ENCODE measurements around the gene IER2.

DNA sequence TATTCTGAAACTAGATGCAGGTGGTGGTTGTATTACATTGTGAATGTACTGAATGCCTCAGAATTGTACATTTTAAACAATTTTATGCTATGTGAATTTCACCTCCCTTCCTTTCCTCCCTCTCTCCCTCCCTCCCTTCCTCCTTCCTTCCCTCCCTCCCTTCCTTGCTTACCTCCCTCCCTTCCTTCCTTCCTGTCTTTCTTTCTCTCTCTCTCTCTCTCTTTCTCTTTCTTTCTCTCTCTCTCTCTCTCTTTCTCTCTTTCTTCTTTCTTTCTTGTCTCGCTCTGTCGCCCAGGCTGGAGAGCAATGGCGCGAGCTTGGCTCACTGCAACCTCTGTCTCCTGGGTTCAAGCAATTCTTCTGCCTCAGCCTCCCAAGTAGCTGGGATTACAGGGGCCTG is 37.2 kb downstream of the IER2 start:
- TF ChIP-seq, protein P1, sequence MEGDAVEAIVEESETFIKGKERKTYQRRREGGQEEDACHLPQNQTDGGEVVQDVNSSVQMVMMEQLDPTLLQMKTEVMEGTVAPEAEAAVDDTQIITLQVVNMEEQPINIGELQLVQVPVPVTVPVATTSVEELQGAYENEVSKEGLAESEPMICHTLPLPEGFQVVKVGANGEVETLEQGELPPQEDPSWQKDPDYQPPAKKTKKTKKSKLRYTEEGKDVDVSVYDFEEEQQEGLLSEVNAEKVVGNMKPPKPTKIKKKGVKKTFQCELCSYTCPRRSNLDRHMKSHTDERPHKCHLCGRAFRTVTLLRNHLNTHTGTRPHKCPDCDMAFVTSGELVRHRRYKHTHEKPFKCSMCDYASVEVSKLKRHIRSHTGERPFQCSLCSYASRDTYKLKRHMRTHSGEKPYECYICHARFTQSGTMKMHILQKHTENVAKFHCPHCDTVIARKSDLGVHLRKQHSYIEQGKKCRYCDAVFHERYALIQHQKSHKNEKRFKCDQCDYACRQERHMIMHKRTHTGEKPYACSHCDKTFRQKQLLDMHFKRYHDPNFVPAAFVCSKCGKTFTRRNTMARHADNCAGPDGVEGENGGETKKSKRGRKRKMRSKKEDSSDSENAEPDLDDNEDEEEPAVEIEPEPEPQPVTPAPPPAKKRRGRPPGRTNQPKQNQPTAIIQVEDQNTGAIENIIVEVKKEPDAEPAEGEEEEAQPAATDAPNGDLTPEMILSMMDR (IDR thresholded peaks at IDR 0.05 in 4 of 5, conservative IDR thresholded peaks at IDR 0.05 in 1 of 5), result no peak
- TF ChIP-seq POLR2A (IDR thresholded peaks at IDR 0.05), result no peak
